HG02763 (cell line): ENCODE measurements around the gene YEATS4.
"Not testable (repeated sequence)": the region's sequence is repeated elsewhere in the genome, so short reads cannot be mapped to it uniquely, and the experiment has no call there.

Source experiments
- ATAC-seq: cut with Tn5 transposase; IDR thresholded peaks from one replicate; pipeline ENCODE4 v1.9.1; 2021; ENCODE audit warnings: mild to moderate bottlenecking, moderate library complexity; ENCODE audit not compliant: unreplicated experiment

Gene YEATS4

DNA sequence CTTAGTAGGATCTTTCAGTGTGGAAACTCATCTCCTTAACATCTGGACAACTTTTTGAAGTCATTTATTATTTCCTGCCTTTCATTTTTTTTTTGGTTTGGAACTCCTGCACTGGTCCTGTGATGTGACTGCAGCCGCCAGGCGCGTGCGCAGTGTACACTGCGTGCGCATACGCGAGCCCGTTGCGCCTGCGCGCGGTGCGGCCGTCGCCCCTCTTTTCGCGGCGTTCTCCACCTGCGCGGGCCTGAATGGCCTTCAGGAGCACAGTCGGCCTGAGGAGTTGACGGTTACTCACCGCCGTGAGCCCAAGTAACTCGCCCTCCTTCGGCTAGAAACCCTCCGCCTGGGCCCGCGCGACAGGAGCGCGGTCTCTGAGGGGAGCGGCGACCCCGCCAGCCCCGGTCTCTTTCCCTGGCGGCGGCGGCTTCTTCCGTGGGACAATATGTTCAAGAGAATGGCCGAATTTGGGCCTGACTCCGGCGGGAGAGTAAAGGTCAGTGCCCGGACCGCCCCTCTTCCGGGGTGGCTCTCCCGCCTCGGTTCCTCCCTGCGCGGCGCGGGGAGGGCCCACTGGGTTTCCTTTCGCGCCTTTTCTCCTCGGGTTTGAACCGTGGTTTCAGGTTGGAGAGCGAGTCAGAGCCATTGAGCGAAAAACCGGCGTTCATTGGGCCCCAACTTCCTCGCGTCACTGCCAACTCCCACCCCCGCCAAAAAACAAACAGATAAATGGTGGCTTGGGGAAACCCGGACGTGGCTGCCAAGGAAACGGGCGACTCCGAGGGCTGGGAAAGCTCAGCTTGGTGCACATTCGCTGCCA is at the start of gene YEATS4:
Gene YEATS4 (plus strand): TSS at position 213 of the 817 bp plus-strand sequence. CDS start 230 bp downstream, at position 443.
- ATAC-seq, result peak; percentile 87

- no peak for ATAC-seq
Measured at GRCh38 chr12:69313209-69313608, 46.3 kb upstream of the YEATS4 start.

GRCh38 chr12:69316784-69317183 is 42.8 kb upstream of the YEATS4 start:
- not testable (repeated sequence) for ATAC-seq

DNA sequence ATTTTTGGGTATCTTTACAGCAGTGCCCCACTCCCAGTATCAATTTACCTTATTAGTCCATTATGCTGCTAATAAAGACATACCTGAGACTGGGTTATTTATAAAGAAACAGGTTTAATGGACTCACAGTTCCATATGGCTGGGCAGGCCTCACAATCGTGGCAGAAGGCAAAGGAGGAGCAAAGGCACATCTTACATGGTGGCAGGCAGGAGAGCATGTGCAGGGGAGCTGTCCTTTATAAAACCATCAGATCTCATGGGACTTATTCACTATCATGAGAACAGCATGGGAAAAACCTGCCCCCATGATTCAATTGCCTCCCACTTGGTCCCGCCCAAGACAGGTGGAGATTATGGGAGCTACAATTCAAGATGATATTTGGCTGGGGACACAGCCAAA is 42.3 kb upstream of the YEATS4 start:
- not testable (repeated sequence) for ATAC-seq

- no peak for ATAC-seq
Measured at GRCh38 chr12:69318225-69318624, 41.3 kb upstream of the YEATS4 start.

DNA sequence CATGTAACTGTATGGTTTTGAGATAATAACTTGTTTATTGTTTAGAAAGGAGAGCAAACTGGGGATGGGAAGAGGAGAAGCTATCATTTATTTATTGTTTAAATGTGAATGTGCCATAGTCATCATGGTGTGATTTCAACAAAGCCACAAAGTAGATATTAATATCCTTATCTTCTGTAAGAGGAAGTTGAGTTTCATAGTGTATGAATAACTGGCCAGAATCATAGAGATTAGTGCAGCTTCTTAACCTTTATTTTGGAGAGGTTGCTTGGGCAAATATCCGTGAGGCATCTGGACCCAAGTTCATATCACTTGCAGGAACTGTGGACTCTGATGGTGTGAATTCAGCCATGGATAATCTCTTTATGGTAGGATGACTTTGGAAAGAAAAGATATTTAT is 38.2 kb upstream of the YEATS4 start:
- ATAC-seq, result no peak

- ATAC-seq, result peak; percentile 89
Measured at GRCh38 chr12:69324797-69325466, 34.6 kb upstream of the YEATS4 start.

- ATAC-seq, result no peak
Measured at GRCh38 chr12:69328426-69328825, 31.1 kb upstream of the YEATS4 start.

DNA sequence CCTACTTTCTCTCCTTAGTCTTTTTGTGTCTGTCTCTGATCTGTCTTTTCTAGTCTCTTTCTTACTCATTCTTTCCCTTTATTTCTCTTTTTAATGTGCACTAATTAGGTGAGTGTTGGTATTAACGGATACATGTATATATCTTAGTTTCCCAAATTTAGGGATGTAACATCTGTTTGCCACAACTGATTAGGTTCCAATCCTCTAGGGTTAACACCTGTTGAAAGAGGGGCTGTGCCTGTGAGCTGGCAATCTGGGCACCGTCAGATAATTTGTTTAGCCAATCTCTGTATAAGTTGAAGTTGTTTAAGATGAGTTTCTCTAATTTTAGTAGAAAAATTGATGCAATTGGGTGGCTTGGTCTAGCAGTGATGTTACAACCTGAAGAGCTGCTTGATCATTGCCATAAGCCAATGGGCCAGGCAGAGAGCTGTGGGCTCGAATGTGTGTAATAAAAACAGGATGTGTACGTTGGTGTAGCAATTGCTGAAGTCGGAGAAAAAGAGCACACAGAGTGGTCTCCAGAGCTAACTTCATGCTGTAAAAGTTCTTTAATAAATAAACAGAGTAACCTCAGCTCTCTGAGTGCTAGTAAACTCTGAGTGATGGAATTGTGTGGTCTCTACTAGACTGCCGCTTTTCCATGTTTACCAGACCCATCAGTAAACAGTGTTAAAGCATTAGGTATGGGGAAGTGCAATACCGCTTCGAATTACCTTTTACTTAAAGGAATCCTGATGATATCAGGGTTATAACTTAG is 29.7 kb upstream of the YEATS4 start:
- no peak for ATAC-seq

DNA sequence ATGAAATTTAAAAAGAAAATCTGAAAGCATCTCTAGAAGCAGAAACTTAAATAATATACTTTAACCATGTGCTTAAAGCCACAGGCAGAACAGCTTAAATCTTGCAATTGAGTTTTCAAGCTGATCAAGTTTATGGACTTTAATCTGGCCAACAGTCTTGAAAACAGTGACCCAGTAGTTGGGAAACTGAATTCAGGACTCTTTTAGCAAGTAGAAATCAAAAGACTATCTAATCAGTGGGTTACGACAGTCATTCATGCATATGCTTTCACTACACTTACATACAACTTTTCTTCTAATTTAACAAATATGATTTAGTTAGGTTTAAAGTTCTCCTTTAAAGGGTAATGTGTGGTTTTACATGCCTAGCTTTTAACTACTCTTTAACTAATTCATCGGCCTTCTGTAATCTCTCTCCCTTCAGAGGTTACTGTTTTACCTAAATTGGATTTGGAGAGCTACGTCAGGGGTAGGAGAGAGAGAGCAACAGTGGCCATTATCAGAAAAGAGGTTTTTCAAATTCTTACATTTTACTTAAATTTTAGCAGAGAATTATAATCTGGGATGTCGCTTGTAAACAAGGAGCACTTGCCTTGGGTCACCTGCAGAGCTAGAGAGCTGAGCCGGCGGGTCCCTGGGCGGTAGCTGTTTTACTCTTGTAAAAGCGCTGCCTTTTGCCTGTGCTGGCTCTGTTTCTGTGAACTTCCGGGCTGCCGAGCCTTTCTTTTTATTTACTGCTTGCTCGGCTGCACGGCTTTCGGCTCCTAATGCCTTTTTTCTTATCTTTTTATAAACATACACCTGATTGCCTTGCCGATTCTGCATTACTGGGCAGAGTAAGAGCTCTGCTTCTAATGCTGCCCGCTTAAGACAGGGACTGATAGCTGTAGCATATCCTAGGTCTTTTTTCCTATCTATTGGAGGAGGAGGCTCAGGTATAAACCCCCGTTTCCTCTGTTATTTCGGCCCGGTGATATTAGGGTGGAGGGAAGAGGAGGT is 28.8 kb upstream of the YEATS4 start:
- ATAC-seq, result peak; percentile 79

GRCh38 chr12:69331519-69331908 is 28.0 kb upstream of the YEATS4 start:
- ATAC-seq, result no peak

DNA sequence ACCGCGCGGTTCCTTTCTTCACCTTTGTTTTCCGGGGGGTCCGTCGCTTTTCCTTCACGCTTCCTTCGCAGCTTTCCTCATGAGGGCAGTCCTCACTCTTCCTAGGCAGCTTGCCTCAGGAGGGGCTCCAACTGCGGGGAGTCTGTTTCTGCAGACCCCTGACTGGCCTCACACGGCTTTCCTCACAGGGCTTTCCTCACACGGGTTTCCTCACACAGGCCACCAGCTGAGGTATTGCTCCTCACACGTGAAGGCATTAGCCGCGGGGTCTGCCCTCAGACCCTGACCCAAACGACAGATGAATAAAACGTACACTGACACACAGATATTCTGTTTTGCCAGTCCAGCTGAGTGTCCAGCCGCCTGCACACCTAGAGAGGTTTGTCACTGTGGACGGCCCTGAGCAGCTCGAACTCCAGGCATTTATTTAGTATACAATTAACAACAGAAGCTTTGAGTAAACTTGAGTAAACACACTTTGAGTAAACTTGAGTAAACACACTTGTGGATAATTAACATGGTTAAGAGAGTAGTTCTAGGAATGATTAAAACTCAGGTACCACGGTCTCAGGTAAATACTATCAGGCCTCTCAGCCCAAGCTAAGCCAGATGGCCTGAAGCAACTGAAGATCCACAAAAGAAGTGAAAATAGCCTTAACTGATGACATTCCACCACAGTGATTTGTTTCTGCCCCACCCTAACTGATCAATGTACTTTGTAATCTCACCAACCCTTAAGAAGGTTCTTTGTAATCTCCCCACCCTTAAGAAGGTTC is 27.4 kb upstream of the YEATS4 start:
- ATAC-seq, result no peak

- no peak for ATAC-seq
Measured at GRCh38 chr12:69332815-69333358, 26.7 kb upstream of the YEATS4 start.

GRCh38 chr12:69334158-69334557 is 25.4 kb upstream of the YEATS4 start:
- ATAC-seq, result no peak

DNA sequence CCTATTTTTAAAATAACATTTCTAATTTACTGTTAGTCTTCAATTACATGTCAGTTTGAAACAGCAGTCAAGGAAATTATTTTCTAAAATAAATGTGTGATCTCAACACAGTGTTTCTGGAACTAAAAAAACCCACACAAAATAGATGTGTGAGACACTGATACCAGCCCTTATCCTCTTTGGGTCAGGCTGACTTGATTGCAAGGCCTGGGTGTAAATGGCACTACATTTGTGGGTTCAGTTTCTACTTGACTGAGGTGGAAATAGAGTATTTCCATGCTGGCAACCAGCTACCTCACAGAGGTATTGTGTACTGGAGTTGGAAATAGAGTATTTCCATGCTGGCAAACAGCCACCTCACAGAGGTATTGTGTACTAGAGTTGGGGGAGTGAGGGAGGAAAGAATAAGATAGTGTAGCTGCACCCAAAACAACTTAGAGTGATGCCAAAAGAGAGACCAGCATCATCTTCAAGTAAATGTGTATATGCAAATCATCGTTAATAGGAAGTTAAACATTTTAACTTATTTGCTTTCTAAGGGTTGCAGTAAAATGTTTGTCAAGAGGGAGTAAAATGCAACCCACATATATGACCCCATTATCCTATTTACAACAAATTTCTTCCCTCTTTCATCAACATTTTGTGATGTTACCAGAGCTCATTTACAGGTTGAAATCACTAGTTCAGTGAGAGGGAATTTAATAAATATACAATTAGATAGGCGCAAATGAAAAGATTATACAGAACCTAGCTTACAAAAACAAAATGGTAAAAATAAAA is 22.0 kb upstream of the YEATS4 start:
- no peak for ATAC-seq

DNA sequence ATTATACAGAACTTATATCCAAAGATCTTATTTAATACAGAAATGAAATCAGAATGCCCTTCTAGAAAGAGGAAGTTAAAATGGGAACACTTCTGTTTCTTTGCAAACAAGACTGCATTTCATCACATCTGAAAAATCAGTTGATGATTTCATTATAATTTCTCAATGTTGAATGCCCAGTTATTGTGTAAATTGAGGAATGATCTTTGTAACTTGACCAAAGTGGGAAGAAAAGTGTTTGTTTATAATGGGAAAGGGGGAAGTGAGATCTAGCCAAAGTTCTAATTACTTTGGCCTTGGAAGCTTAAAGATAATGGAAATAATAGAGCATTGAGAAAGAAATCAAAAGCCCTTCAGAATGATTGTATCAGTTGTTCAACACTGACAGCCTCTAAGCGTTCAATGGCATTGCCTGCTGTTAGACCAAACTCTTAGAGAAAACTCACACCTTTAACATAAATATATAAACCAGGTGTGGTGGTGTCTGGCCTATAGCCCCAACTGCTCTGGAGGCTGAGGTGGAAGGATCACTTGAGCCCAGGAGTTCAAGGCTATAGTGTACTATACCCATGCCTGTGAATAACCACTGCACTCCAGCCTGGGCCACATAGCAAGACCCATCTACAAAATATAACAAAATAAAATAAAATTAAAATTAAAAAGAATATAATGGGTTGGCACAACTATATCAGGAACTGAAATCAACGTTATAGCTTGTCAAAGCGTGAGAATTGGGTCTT is 21.3 kb upstream of the YEATS4 start:
- no peak for ATAC-seq

- ATAC-seq, result no peak
Measured at GRCh38 chr12:69338936-69339335, 20.6 kb upstream of the YEATS4 start.

GRCh38 chr12:69339999-69340398 is 19.5 kb upstream of the YEATS4 start:
- ATAC-seq, result no peak
